WERI-Rb-1 (cell line): ENCODE measurements around the gene SH3PXD2A.

Experiments
- DNase-seq: peaks from one replicate; pipeline ENCODE4 v3.0.0-alpha.2; 2020
- H3K27ac ChIP-seq: fragments of 250-450 bp; sonication (Bioruptor Pico); 2 replicates; pipeline ENCODE4 v1.5.1; 2020; ENCODE audit warnings: mild to moderate bottlenecking, moderate library complexity
- H3K27me3 ChIP-seq: fragments of 250-450 bp; sonication (Bioruptor Pico); 2 replicates; pipeline ENCODE4 v1.5.1; 2021; ENCODE audit warnings: mild to moderate bottlenecking, low read depth, moderate library complexity; ENCODE audit not compliant: insufficient read depth, severe bottlenecking
- H3K36me3 ChIP-seq: fragments of 250-450 bp; sonication (Bioruptor Pico); 2 replicates; pipeline ENCODE4 v1.5.1; 2020; ENCODE audit warnings: mild to moderate bottlenecking, moderate library complexity
- H3K4me3 ChIP-seq: 2 replicates; pipeline ENCODE4 v1.5.1; 2011; ENCODE audit warnings: low read depth, mild to moderate bottlenecking, control low read depth, low read length
- H3K9me3 ChIP-seq: fragments of 250-450 bp; sonication (Bioruptor Pico); 2 replicates; pipeline ENCODE4 v1.5.1; 2021; ENCODE audit warnings: mild to moderate bottlenecking, moderate library complexity; ENCODE audit not compliant: severe bottlenecking
- CTCF ChIP-seq: IDR thresholded peaks from 2 replicates; pipeline ENCODE4 v1.5.1; 2011; ENCODE audit warnings: low read depth, mild to moderate bottlenecking, control low read depth, inconsistent platforms, low read length

Gene SH3PXD2A

GRCh38 chr10:103697787-103698186 is 157.6 kb downstream of the SH3PXD2A start:
- Histone ChIP-seq H3K27ac (no peak overlapping the region), H3K27me3 (no peaks in the 10 kb centered on the region), H3K4me3 (no peak overlapping the region), H3K36me3 (no peaks in the 10 kb centered on the region), H3K9me3 (no peaks in the 10 kb centered on the region)
- TF ChIP-seq CTCF = no peak
- no peak for DNase-seq

- DNase-seq = peak; percentile 50
- Histone ChIP-seq H3K27me3 (no peaks in the 10 kb centered on the region), H3K36me3 (no peaks in the 10 kb centered on the region), H3K27ac (no peak overlapping the region), H3K9me3 (no peaks in the 10 kb centered on the region), H3K4me3 (no peak overlapping the region)
- TF ChIP-seq CTCF = peak; percentile 28; the same call in 1 of the 2 replicates
Observed at GRCh38 chr10:103696411-103697145, 158.8 kb downstream of the SH3PXD2A start.

GRCh38 chr10:103696094-103696410 is 159.3 kb downstream of the SH3PXD2A start:
- no peak overlapping the region for H3K27ac ChIP-seq
- no peak for DNase-seq
- H3K36me3 ChIP-seq = no peaks in the 10 kb centered on the region
- no peak overlapping the region for H3K4me3 ChIP-seq
- H3K9me3 ChIP-seq = no peaks in the 10 kb centered on the region
- no peaks in the 10 kb centered on the region for H3K27me3 ChIP-seq
- no peak for TF ChIP-seq CTCF

- no peak overlapping the region for H3K27ac ChIP-seq
- no peaks in the 10 kb centered on the region for H3K27me3 ChIP-seq
- no peak overlapping the region for H3K4me3 ChIP-seq
- no peak for TF ChIP-seq CTCF
- no peaks in the 10 kb centered on the region for H3K9me3 ChIP-seq
- DNase-seq = no peak
- H3K36me3 ChIP-seq = no peaks in the 10 kb centered on the region
Observed at GRCh38 chr10:103695584-103696005, 159.8 kb downstream of the SH3PXD2A start.

GRCh38 chr10:103693812-103694205 is 161.6 kb downstream of the SH3PXD2A start:
- DNase-seq = no peak
- H3K27ac ChIP-seq = no peak overlapping the region
- no peaks in the 10 kb centered on the region for H3K27me3 ChIP-seq

More at GRCh38 chr10:103693812-103694205, 161.6 kb downstream of the SH3PXD2A start:
- no peaks in the 10 kb centered on the region for H3K36me3 ChIP-seq
- no peak overlapping the region for H3K4me3 ChIP-seq
- TF ChIP-seq CTCF = no peak
- H3K9me3 ChIP-seq = no peaks in the 10 kb centered on the region
